K562 (cell line): Measurements from ENCODE around the gene LAMB3. TPM values are rescaled to one million over a fixed set of nuclear protein-coding genes. Genes with fewer than 3 reads are reported as not detected.
A peak's percentile ranks its signal among the peaks of the same experiment; 100 is the strongest.

Experiments used
- ATAC-seq: fragments of 200-7000 bp; cut with Tn5 transposase; 3 replicates; pipeline ENCODE4 v1.9.1; 2020; ENCODE audit warnings: moderate library complexity
- BruUV-seq: library from RNA; stranded (reverse); fragments of 400-500 nt; replicated peaks from 2 replicates; lab custom pipeline; 2021; lab: Mats Ljungman, UMichigan
- CTCF ChIA-PET: fragments of 300-600 bp; formaldehyde crosslinking; extraction: SDS; loops from one replicate; lab custom pipeline; 2021; ENCODE audit warnings: low intra/inter-chr PET ratio; lab: Yijun Ruan, JAX
- POLR2A ChIA-PET: fragments of 300-600, 350-650 bp; sonication (Branson Sonifier 250); formaldehyde crosslinking; extraction: SDS; loops from one replicate; lab custom pipeline; 2021; ENCODE audit warnings: antibody characterized with exemption, inconsistent platforms; lab: Yijun Ruan, JAX
- DNase-seq, 4 experiments: peaks; one replicate each; pipeline versions ENCODE4 v3.0.0 to v3.0.0-alpha.2; 2011 to 2018; ENCODE audit warnings: low spot score in 3 of 4, mixed read lengths in 3 of 4; ENCODE audit errors: extremely low read depth in 1 of 4
- FAIRE-seq: peaks from 2 replicates; lab custom pipeline; 2011; peaks lifted over from hg19 to GRCh38; lab: Jason Lieb, UNC
- H2AFZ ChIP-seq: 2 replicates; pipeline ENCODE4 v1.6.0; 2011; ENCODE audit warnings: low read depth, low read length, control low read depth, inconsistent platforms
- H3K27ac ChIP-seq: fragments of 200-600 bp; 3 replicates; pipeline ENCODE4 v1.8.0; 2011; ENCODE audit warnings: low read depth, mild to moderate bottlenecking, control low read depth, inconsistent platforms, low read length, moderate library complexity, mixed read lengths; ENCODE audit errors: extremely low read depth
- H3K27me3 ChIP-seq, 2 experiments: fragments of 300-600 bp in 1 of 2; 2 replicates in 1 of 2; 3 replicates in 1 of 2; pipeline versions ENCODE4 v1.6.0 to v1.8.0; 2011; ENCODE audit warnings: inconsistent platforms in 2 of 2, low read length in 2 of 2, mild to moderate bottlenecking in 1 of 2, mixed read lengths in 1 of 2, moderate library complexity in 1 of 2; ENCODE audit not compliant: control insufficient read depth in 2 of 2, insufficient read depth in 2 of 2
- H3K36me3 ChIP-seq: fragments of 300-600 bp; 3 replicates; pipeline ENCODE4 v1.8.0; 2011; ENCODE audit warnings: mild to moderate bottlenecking, low read length, inconsistent platforms; ENCODE audit not compliant: control insufficient read depth, insufficient read depth
- H3K4me1 ChIP-seq, 2 experiments: fragments of 200-600 bp in 1 of 2; replicated peaks in 1 of 2; 2 replicates in 1 of 2; 3 replicates in 1 of 2; pipeline versions ENCODE4 v1.5.1 to v1.8.0; 2011; ENCODE audit warnings: inconsistent platforms in 2 of 2, low read length in 2 of 2, mild to moderate bottlenecking in 1 of 2, mixed read lengths in 1 of 2, moderate library complexity in 1 of 2; ENCODE audit not compliant: control insufficient read depth in 2 of 2, insufficient read depth in 2 of 2
- H3K4me2 ChIP-seq: 2 replicates; pipeline ENCODE4 v1.6.1; 2011; ENCODE audit warnings: low read length, control low read depth, inconsistent platforms, mixed read lengths; ENCODE audit not compliant: insufficient read depth
- H3K4me3 ChIP-seq: fragments of 200-600 bp; sonication (generic), shearing (Covaris generic); 2 replicates; pipeline ENCODE4 v1.5.1; 2016; ENCODE audit warnings: control low read depth, inconsistent platforms
- H3K79me2 ChIP-seq: fragments of 200-600 bp; 3 replicates; pipeline ENCODE4 v1.8.0; 2011; ENCODE audit warnings: low read length, inconsistent platforms; ENCODE audit not compliant: control insufficient read depth, insufficient read depth
- H3K9ac ChIP-seq, 2 experiments: 2 replicates each; pipeline versions ENCODE4 v1.6.0 to v1.6.1; 2011; ENCODE audit warnings: low read depth in 2 of 2, low read length in 2 of 2, control low read depth in 1 of 2, inconsistent platforms in 1 of 2, mild to moderate bottlenecking in 1 of 2, mixed read lengths in 1 of 2; ENCODE audit not compliant: insufficient read depth in 1 of 2
- H3K9me1 ChIP-seq: one replicate; pipeline ENCODE4 v1.6.0; 2011; ENCODE audit warnings: inconsistent platforms, mild to moderate bottlenecking, low read length, moderate library complexity; ENCODE audit not compliant: control insufficient read depth, insufficient read depth
- H3K9me3 ChIP-seq: replicated peaks from 2 replicates; pipeline ENCODE4 v1.5.1; 2011; ENCODE audit warnings: low read depth, low read length, inconsistent platforms; ENCODE audit not compliant: control insufficient read depth, insufficient read depth
- H4K20me1 ChIP-seq: replicated peaks from 2 replicates; pipeline ENCODE4 v1.6.1; 2011; ENCODE audit warnings: low read length, inconsistent platforms, mixed read lengths; ENCODE audit not compliant: control insufficient read depth, insufficient read depth
- BCLAF1 ChIP-seq, 2 experiments: fragments of 450-650 bp in 1 of 2; IDR thresholded peaks; 2 replicates each; pipeline ENCODE4 v1.6.1; 2011 to 2017; ENCODE audit warnings: low read depth in 2 of 2, antibody characterized with exemption in 1 of 2, borderline replicate concordance in 1 of 2, low read length in 1 of 2, mild to moderate bottlenecking in 1 of 2, mixed read lengths in 1 of 2; ENCODE audit not compliant: control insufficient read depth in 1 of 2
- ESRRA ChIP-seq: fragments of 450-650 bp; IDR thresholded peaks from 2 replicates; pipeline ENCODE4 v1.6.1; 2014; ENCODE audit warnings: low read depth, mild to moderate bottlenecking, moderate library complexity, borderline replicate concordance
- HDAC3 ChIP-seq: fragments of 450-650 bp; IDR thresholded peaks from 2 replicates; pipeline ENCODE4 v1.6.1; 2018; ENCODE audit warnings: borderline replicate concordance, mild to moderate bottlenecking, moderate library complexity; ENCODE audit not compliant: partially characterized antibody
- HDAC8 ChIP-seq: fragments of 450-650 bp; IDR thresholded peaks from 2 replicates; pipeline ENCODE4 v1.6.1; 2016; ENCODE audit warnings: mild to moderate bottlenecking, missing genetic modification characterization, moderate library complexity, missing compliant biosample characterization
- HOMEZ ChIP-seq: fragments of 250-450 bp; sonication (Bioruptor Pico); IDR thresholded peaks from 2 replicates; pipeline ENCODE4 v1.4.0; 2020; ENCODE audit warnings: mild to moderate bottlenecking, moderate library complexity
- KLF6 ChIP-seq: fragments of 250-450 bp; sonication (Bioruptor Pico); IDR thresholded peaks from 2 replicates; pipeline ENCODE4 v1.4.0; 2020; ENCODE audit warnings: mild to moderate bottlenecking, moderate library complexity, borderline replicate concordance
- NR2C2 ChIP-seq, 2 experiments: fragments of 200-800 bp in 1 of 2; sonication (Bioruptor generic) in 1 of 2; sonication (generic) in 1 of 2; formaldehyde crosslinking in 1 of 2; IDR thresholded peaks; 2 replicates each; pipeline versions ENCODE4 v1.6.1 to v1.8.0; 2016 to 2022; ENCODE audit warnings: mild to moderate bottlenecking in 1 of 2, missing compliant biosample characterization in 1 of 2, missing genetic modification characterization in 1 of 2, missing genetic modification reagents in 1 of 2
- WGBS: fragments of 100-300 bp; shearing (Covaris generic); methylation state at CpG from one replicate; pipeline ENCODE4 v1.1.6; 2016; ENCODE audit warnings: low coverage, mixed read lengths; ENCODE audit not compliant: insufficient coverage; ENCODE audit errors: missing lambda C conversion rate; 5-methylcytosine and 5-hydroxymethylcytosine counted together
- in situ Hi-C: fragments of 300-500 bp; cut with MboI; formaldehyde crosslinking; loops from 4 replicates; pipeline ENCODE4 v1.15.0; 2018; ENCODE audit warnings: inconsistent platforms, mixed read lengths
- intact Hi-C: fragments of 100-400 bp; cut with micrococcal nuclease; formaldehyde crosslinking; loops from 2 replicates; pipeline ENCODE4 v1.14.2; 2022
- polyA plus RNA-seq, 8 experiments: library from polyadenylated mRNA; depleted of rRNA in 4 of 8; stranded (reverse) in 5 of 8; unstranded in 3 of 8; fragments of >200 nt; fragmentation: Nextera tagmentation in 2 of 8; fragmentation: Illumina TruSeq in 1 of 8; extraction: Ambion mirVana in 2 of 8; extraction: Trizol in 1 of 8; gene quantifications; 2 replicates each; pipeline versions ENCODE4 v1.2.1 to v1.2.3, GENCODE V29; 2011 to 2014; ENCODE audit warnings: inconsistent platforms in 1 of 8, missing spikeins in 1 of 8
- total RNA-seq, 7 experiments: library from RNA; depleted of rRNA in 6 of 7; stranded (reverse); fragments of >200 nt in 6 of 7; fragmentation: Illumina TruSeq in 2 of 7; extraction: Trizol in 2 of 7; gene quantifications; 2 replicates each; pipeline versions ENCODE4 v1.2.1 to v1.2.3, GENCODE V29; 2011 to 2021; ENCODE audit warnings: low replicate concordance in 1 of 7

Gene LAMB3
- total and polyA plus RNA-seq, 9 of the 15 experiments (the other 6 are each of a cell fraction or from before 2014, with no cell fraction given): 0.08 to 1.3 (median 0.91) TPM

- intact Hi-C loops (loop anchor here (2.0 kb wide), 1 partner anchor 27 kb away; no protein-coding TSS in a partner anchor), in situ Hi-C loops (no loop called here)
- Histone ChIP-seq H3K4me1 (peaks cover 12 to 27% of the 10 kb centered on the region in 2 experiments), H3K36me3 (no peaks in the 10 kb centered on the region), H3K9me1 (no peaks in the 10 kb centered on the region), H3K4me3 (no peak overlapping the region), H3K27ac (peak overlapping the region; percentile 48; the same call in 2 of the 3 replicates), H3K9ac (peak overlapping the region in 1 of 2 experiments; percentile 50; a peak in 1 of 4 replicates), H4K20me1 (no peaks in the 10 kb centered on the region), H2AFZ (peak overlapping the region; percentile 69), H3K9me3 (no peaks in the 10 kb centered on the region), H3K27me3 (peaks cover 0 to 15% of the 10 kb centered on the region in 2 experiments; a peak in 2 of 5 replicates), H3K4me2 (peak overlapping the region; percentile 79), H3K79me2 (no peaks in the 10 kb centered on the region; the same call in 2 of the 3 replicates)
- DNase-seq: peak in 1 of 4 experiments; percentile 38
- WGBS: 19% methylated on average over 7 of the region's 7 CpGs
- POLR2A ChIA-PET: interaction anchor here (0.5 to 1.6 kb wide), 8 partner anchors 10 to 1808 kb away, joined by 3 to 5 read pairs (median 4); no protein-coding TSS in a partner anchor
- CTCF ChIA-PET: no interaction called here
- no peak for FAIRE-seq
- ATAC-seq: peak; percentile 74
- TSS peak; percentile 74 for BruUV-seq
- no peak for TF ChIP-seq HOMEZ (CRISPR knock-in tag)
- TF ChIP-seq NR2C2 (CRISPR knock-in tag; IDR thresholded peaks at IDR 0.05): no peak
- peak; percentile 68 for TF ChIP-seq NR2C2 (tag; IDR thresholded peaks at IDR 0.05)
- peak; percentile 73 for TF ChIP-seq KLF6 (CRISPR knock-in tag)
- TF ChIP-seq ESRRA: peak; percentile 77
- peak; percentile 49 for TF ChIP-seq HDAC3
- peak; percentile 66; the same call in 1 of the 2 replicates for TF ChIP-seq HDAC8 (tag)
- TF ChIP-seq BCLAF1 (IDR thresholded peaks at IDR 0.05; ENCODE audit: borderline replicate concordance in 1 of 2, control insufficient read depth in 1 of 2, low read depth in 2 of 2, low read length in 1 of 2): no peak
Measured at GRCh38 chr1:209673631-209674417, 21.6 kb upstream of the LAMB3 start.
